ENCODE results near the gene PPP2R5C.

DNA sequence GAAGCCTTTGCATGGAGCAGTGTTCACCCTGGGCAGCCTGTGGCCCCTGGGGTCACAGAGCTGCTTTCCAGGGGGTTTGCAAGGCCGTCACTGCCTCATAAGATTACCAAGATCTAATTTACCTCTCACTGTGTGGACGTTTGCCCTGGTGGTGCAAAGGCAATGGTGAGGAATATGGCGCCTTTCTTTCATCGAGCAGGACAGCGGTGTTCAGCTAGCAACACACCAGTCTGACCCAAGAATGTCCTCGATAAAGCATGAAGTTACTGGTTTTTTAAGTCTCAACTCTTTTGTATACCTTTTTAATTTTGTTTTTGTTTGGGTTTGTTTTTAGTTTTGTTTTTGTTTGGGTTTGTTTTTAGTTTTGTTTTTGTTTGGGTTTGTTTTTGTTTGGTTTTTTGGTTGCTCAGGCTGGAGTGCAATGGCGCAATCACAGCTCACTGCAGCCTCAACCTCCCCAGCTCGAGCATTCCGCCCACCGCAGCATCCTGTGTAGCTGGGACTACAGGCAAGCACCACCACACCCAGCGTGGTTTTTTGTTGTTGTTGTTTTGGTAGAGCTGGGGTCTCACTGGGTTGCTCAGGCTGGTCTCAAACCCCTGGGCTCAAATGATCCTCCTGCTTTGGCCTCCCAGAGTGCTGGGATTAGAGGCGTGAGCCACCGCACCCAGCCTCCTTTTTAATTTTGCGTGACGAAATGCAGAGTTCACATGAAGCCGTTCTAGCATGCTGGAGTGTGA is 57.9 kb downstream of the PPP2R5C start:
- TF ChIP-seq EP300 (IDR thresholded peaks at IDR 0.05), result no peak
- no peak for TF ChIP-seq CTCF (IDR thresholded peaks at IDR 0.05)
